NCI-H187 (cell line): ENCODE results near the gene TTC19.
"Not testable (repeated sequence)": the region's sequence is repeated elsewhere in the genome, so short reads cannot be mapped to it uniquely, and the experiment has no call there.

Source experiments
- DNase-seq, 2 experiments: peaks; one replicate each; lab custom pipeline; 2025; lab: John Stamatoyannopoulos, UW

Gene TTC19

GRCh38 chr17:15972497-15972951, 27.1 kb upstream of the TTC19 start:
- no peak for DNase-seq

GRCh38 chr17:15973016-15973415, 26.6 kb upstream of the TTC19 start:
- no peak for DNase-seq

GRCh38 chr17:15973834-15974233, 25.8 kb upstream of the TTC19 start:
- DNase-seq, result no peak

GRCh38 chr17:15977894-15978293, 21.7 kb upstream of the TTC19 start:
- DNase-seq, result no peak

- no peak for DNase-seq
Observed at GRCh38 chr17:15978606-15979005, 21.0 kb upstream of the TTC19 start.

GRCh38 chr17:15979013-15979412, 20.6 kb upstream of the TTC19 start:
- DNase-seq, result not testable (repeated sequence)

GRCh38 chr17:15981208-15981607, 18.4 kb upstream of the TTC19 start:
- DNase-seq, result no peak

GRCh38 chr17:15981646-15982580, 17.7 kb upstream of the TTC19 start:
- DNase-seq, result no peak

- no peak for DNase-seq
Observed at GRCh38 chr17:15996322-15996721, 3.3 kb upstream of the TTC19 start.

GRCh38 chr17:15998031-15998562, 1.5 kb upstream of the TTC19 start:
- no peak for DNase-seq

GRCh38 chr17:15999974-16000827, 577 bp downstream of the TTC19 start:
- DNase-seq, result no peak

GRCh38 chr17:16001226-16001897, 1.7 kb downstream of the TTC19 start:
- no peak for DNase-seq

- no peak for DNase-seq
Observed at GRCh38 chr17:16002708-16003260, 3.2 kb downstream of the TTC19 start.

GRCh38 chr17:16003841-16004240, 4.2 kb downstream of the TTC19 start:
- DNase-seq, result no peak

- DNase-seq, result no peak
Observed at GRCh38 chr17:16005636-16006035, 6.0 kb downstream of the TTC19 start.

- DNase-seq, result no peak
Observed at GRCh38 chr17:16007439-16007838, 7.8 kb downstream of the TTC19 start.

GRCh38 chr17:16013943-16014407, 14.4 kb downstream of the TTC19 start:
- DNase-seq, result no peak

GRCh38 chr17:16019347-16019746, 19.7 kb downstream of the TTC19 start:
- DNase-seq, result no peak

GRCh38 chr17:16023881-16024280, 24.3 kb downstream of the TTC19 start:
- DNase-seq, result no peak

GRCh38 chr17:16025202-16025601, 25.6 kb downstream of the TTC19 start:
- DNase-seq, result no peak

- no peak for DNase-seq
Observed at GRCh38 chr17:16026895-16027294, 27.3 kb downstream of the TTC19 start.
